ENCODE results near the gene CREBRF.
"Not testable (repeated sequence)": the region's sequence is repeated elsewhere in the genome, so short reads cannot be mapped to it uniquely, and the experiment has no call there.

The CREBRF gene

DNA sequence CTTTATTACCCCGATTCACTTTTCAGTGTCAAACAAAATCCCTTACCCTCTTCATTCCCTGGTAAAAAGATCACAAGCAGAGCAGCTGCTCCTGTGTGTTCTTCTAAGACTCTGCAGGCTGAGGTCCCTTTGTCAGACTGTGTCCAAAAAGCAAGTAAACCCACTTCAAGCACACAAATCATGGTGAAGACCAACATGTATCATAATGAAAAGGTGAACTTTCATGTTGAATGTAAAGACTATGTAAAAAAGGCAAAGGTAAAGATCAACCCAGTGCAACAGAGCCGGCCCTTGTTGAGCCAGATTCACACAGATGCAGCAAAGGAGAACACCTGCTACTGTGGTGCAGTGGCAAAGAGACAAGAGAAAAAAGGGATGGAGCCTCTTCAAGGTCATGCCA, 34.5 kb downstream of the CREBRF start:
- DNase-seq (ENCODE audit: low read depth), result no peak

DNA sequence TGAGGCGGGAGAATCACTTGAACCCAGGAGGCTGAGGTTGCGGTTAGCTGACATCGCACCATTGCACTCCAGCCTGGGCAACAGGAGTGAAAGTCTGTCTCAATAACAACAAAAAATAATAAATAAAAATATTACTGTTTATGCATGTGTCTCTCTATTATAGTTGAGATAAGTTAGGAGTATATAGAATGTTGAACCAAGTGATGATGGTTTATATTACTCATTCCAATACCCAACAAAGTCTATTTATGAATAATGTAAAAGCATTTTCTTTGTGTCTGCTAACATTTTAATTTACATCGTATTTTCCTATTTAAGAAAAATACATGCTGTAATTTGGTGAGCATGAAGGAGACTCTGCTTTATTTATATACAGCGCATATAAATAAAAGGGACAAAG, 35.8 kb downstream of the CREBRF start:
- DNase-seq (ENCODE audit: low read depth), result no peak

GRCh38 chr5:173093606-173094005, 37.5 kb downstream of the CREBRF start:
- no peak for DNase-seq (ENCODE audit: low read depth)

DNA sequence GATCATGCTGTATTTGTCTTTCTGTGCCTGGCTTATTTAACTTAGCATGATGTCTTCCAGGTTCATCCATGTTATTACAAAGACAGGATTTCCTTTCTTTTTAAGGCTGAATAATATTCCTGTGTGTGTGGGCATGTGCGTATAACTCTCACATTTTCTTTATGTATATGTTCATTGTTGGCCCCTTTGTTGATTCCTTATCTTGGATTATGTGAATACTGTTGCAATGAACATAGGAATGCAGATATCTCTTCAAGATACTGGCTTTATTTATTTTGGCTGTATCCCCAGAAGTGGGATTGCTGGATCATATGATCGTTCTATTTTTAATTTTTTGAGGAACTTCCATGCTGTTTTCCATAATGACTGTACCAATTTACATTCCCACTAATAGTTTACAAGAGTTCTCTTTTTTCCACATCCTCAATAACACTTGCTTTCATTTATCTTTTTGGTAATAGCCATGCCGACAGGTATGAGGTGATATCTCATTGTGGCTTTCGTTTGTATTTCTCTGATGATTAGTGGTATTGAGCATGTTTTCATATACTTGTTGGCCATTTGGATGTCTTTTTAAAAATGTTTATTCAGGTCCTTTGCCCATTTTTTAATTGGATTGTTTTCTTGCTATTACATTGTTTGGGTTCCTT, 38.0 kb downstream of the CREBRF start:
- peak; percentile 93 for DNase-seq (ENCODE audit: low read depth)

DNA sequence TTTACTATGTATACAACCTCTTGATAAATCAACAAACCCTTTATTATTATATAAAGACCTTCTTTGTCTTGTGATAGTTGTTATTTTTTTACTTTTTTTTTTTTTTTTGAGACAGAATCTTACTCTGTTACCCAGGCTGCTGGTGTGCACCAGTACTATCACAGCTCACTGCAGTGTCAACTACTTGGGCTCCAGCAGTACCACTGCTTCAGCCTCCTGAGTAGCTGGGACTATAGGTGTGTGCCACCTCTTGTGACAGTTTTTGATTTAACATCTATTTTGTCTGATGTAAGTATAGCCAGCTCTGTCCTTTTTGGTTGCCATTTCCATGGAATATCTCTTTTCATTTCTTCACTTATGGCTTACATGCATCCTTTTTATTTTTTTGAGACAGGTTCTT, 42.6 kb downstream of the CREBRF start:
- DNase-seq (ENCODE audit: low read depth), result no peak

DNA sequence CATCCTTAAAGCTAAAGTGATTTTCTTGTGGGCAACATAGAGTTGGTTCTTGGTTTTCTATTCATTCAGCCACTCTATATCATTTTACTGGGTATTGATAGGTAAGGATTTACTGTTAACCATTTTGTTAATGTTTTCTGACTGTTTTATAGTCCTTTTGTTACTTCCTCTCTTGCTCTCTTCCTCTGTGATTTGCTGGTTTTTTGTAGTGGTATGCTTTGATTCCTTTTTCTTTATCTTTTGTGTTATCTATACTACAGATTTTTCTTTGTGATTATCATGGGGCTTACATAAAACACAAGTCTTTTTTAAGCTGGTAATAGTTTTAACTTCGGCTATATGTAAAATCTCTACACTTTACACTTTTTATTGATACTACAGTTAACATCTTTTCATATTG, 43.3 kb downstream of the CREBRF start:
- DNase-seq (ENCODE audit: low read depth), result no peak

GRCh38 chr5:173101245-173101644, 45.1 kb downstream of the CREBRF start:
- no peak for DNase-seq (ENCODE audit: low read depth)

DNA sequence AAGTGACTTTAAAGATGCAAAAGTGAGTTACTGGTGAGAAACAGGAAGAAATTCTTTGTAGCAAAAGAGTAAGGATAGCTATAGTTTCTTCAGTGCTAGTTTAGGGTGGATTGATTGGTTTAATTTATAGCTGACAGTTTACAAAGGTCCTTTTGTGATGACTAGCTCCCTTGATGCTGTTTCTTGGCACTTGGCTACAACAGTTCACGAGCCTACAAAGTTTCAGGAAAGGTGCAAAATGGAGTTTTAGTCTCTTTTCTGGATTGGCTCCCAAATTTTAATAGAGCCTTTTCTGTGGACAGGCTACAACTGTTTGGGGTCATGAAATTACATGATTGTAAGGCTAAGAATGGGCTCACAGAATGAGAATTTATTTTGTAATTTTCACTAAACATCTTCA, 47.3 kb downstream of the CREBRF start:
- no peak for DNase-seq (ENCODE audit: low read depth)

DNA sequence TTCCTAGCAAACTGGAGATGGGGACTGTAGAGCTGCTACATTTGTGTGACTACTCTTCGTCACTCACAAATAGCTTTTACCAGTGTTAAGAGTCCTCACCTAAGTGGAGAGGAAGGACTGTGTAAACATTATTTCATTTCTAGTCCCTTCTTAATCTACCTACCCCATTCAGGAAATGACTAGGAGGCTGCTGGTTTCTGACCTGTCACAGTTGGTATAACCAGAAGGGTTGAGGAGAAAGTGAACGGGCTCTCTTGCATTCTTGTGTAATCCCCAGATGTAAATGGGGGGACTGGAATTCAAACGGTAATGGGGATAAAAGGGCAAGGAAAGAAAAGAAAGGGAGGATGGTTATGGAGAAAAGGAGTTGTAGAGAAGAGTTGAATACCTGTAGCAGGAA, 52.8 kb downstream of the CREBRF start:
- no peak for DNase-seq (ENCODE audit: low read depth)

GRCh38 chr5:173114536-173114935, 58.4 kb downstream of the CREBRF start:
- no peak for DNase-seq (ENCODE audit: low read depth)

- no peak for DNase-seq (ENCODE audit: low read depth)
These were observed 63.6 kb downstream of the CREBRF start for GRCh38 chr5:173119719-173120118.

DNA sequence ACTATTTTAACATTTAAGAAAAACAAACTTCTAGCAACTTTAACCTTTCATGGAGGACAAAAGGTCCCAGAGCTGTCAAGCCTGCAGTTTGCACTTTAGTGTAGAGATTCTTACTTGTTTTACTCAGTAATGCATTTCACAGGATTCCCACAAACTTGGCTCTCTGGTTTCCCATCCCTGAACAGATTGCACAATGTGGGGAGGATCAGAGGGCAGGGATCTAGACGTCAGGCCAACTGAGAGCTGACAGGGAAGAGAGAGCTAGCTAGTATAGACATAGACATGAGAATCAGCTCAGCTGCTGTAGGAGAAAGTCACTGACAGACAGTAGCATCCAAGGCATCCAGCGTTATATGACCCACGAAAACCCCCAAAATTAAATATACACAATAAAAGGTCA, 67.3 kb downstream of the CREBRF start:
- DNase-seq (ENCODE audit: low read depth), result peak; percentile 57

- DNase-seq (ENCODE audit: low read depth), result not testable (repeated sequence)
These were observed 76.0 kb downstream of the CREBRF start for GRCh38 chr5:173132166-173132565.

- peak; percentile 29 for DNase-seq (ENCODE audit: low read depth)
These were observed 82.6 kb downstream of the CREBRF start for GRCh38 chr5:173138707-173139106.

GRCh38 chr5:173139631-173140030, 83.5 kb downstream of the CREBRF start:
- no peak for DNase-seq (ENCODE audit: low read depth)

- no peak for DNase-seq (ENCODE audit: low read depth)
These were observed 84.6 kb downstream of the CREBRF start for GRCh38 chr5:173140769-173141168.

- no peak for DNase-seq (ENCODE audit: low read depth)
These were observed 87.4 kb downstream of the CREBRF start for GRCh38 chr5:173143567-173143966.

GRCh38 chr5:173144200-173145176, 88.3 kb downstream of the CREBRF start, which contains the start of gene BNIP1:
BNIP1 (plus strand) TSS chr5:173144531; CDS start chr5:173144546, 15 bp downstream.
- DNase-seq (ENCODE audit: low read depth), result peak; percentile 92

GRCh38 chr5:173148354-173148753, 92.2 kb downstream of the CREBRF start:
- DNase-seq (ENCODE audit: low read depth), result no peak

- no peak for DNase-seq (ENCODE audit: low read depth)
These were observed 96.4 kb downstream of the CREBRF start for GRCh38 chr5:173152547-173152946.

- DNase-seq (ENCODE audit: low read depth), result no peak
These were observed 97.7 kb downstream of the CREBRF start for GRCh38 chr5:173153842-173154241.

- not testable (repeated sequence) for DNase-seq (ENCODE audit: low read depth)
These were observed 98.5 kb downstream of the CREBRF start for GRCh38 chr5:173154619-173155018.

DNA sequence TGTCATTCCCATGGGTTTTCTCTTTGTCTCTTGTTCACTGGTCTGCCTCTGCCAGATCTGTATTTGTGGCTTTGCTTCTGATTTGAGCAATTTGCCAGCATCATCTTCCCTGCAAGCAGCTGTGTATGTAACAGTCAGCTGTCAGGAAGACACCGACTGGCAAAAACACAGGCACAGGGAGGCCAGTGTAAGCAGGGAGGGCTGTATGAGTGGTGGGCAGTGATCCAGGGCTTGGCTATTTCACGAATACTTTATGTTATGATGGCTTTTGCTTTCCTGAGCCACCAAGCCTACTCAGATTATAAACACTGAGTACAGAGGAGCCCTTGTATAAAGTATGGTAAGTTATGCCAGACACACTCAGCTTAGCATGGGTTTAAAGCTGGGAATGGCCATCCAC, 99.8 kb downstream of the CREBRF start:
- no peak for DNase-seq (ENCODE audit: low read depth)

Data from EH (cell line).